Renal pelvis (tissue), 4 donors: ENCODE data around the gene PHOX2B. TPM values are rescaled to one million over a fixed set of nuclear protein-coding genes. Genes with fewer than 3 reads are reported as not detected.
"Not testable (repeated sequence)": the region's sequence is repeated elsewhere in the genome, so short reads cannot be mapped to it uniquely, and the experiment has no call there.

Source experiments
- DNase-seq: peaks from one replicate; pipeline ENCODE4 v3.0.0-alpha.2; 2013
- polyA plus RNA-seq, 3 donors: library from polyadenylated mRNA; unstranded; fragments of 120-200 nt; gene quantifications; one replicate each; pipeline ENCODE4 v1.2.1, GENCODE V29; 2013; ENCODE audit not compliant: insufficient read length in 3 of 3

PHOX2B gene
- polyA plus RNA-seq, 3 donors = 0.12 to 0.26 (median 0.12) TPM

- no peak for DNase-seq
Observed at GRCh38 chr4:41713768-41714167, 34.8 kb downstream of the PHOX2B start.

- DNase-seq = no peak
Observed at GRCh38 chr4:41712425-41712824, 36.1 kb downstream of the PHOX2B start.

GRCh38 chr4:41711654-41712053 is 36.9 kb downstream of the PHOX2B start:
- not testable (repeated sequence) for DNase-seq

GRCh38 chr4:41709844-41710481 is 38.6 kb downstream of the PHOX2B start:
- no peak for DNase-seq

GRCh38 chr4:41703785-41704184 is 44.7 kb downstream of the PHOX2B start:
- DNase-seq = no peak

- DNase-seq = no peak
Observed at GRCh38 chr4:41702770-41703169, 45.8 kb downstream of the PHOX2B start.

GRCh38 chr4:41701983-41702382 is 46.5 kb downstream of the PHOX2B start:
- DNase-seq = no peak

GRCh38 chr4:41696763-41697162 is 51.8 kb downstream of the PHOX2B start:
- no peak for DNase-seq

- no peak for DNase-seq
Observed at GRCh38 chr4:41696131-41696530, 52.4 kb downstream of the PHOX2B start.

Other genes with a start within 250 kb of the PHOX2B start
- 100 to 1,000 TPM in 2 of 3 donors, 10 to 100 TPM in 1; 93.9 to 111 (median 101) TPM for gene LIMCH1, start 210.6 kb downstream of the PHOX2B start, polyA plus RNA-seq
- gene TMEM33, start 186.7 kb upstream of the PHOX2B start, polyA plus RNA-seq = 10 to 100 TPM; 41.6 to 49.1 (median 46.8) TPM
- gene DCAF4L1, start 233.0 kb upstream of the PHOX2B start, polyA plus RNA-seq = under 1 TPM; 0.17 to 0.57 (median 0.55) TPM
- gene SLC30A9, start 241.8 kb upstream of the PHOX2B start, polyA plus RNA-seq = 100 to 1,000 TPM in 2 of 3 donors, 10 to 100 TPM in 1; 85.9 to 116 (median 103) TPM